ENCODE data around the gene ZBTB7C. TPM values are rescaled to one million over a fixed set of nuclear protein-coding genes. Genes with fewer than 3 reads are reported as not detected.

Gene ZBTB7C
- total RNA-seq, 1 donor from 2014 or later: 0.56 TPM

GRCh38 chr18:48022531-48023329 is 386.5 kb downstream of the ZBTB7C start:
- intact Hi-C loops (cut with micrococcal nuclease): loop anchor here (1.0 to 5.0 kb wide), 4 partner anchors 92 to 424 kb away; partner anchors contain the start of gene SMAD2
- no peak overlapping the region for H3K4me3 Mint-ChIP-seq

GRCh38 chr18:48022021-48022420 is 387.2 kb downstream of the ZBTB7C start:
- no peak for DNase-seq
- Mint-ChIP-seq H3K27me3 (peaks cover 21% of the 10 kb centered on the region), H3K4me3 (no peak overlapping the region), H3K27ac (no peak overlapping the region), H3K4me1 (peaks cover 7% of the 10 kb centered on the region), H3K36me3 (ENCODE audit: low read depth) (no peaks in the 10 kb centered on the region), H3K9me3 (no peaks in the 10 kb centered on the region)
- intact Hi-C loops (cut with micrococcal nuclease): loop anchor here (1.0 to 5.0 kb wide), 3 partner anchors 91 to 250 kb away; partner anchors contain the start of gene SMAD2

More at GRCh38 chr18:48022531-48023329, 386.5 kb downstream of the ZBTB7C start:
- peaks cover 19% of the 10 kb centered on the region for H3K27me3 Mint-ChIP-seq
- no peak overlapping the region for H3K27ac Mint-ChIP-seq
- peak; percentile 78 for DNase-seq
- H3K4me1 Mint-ChIP-seq: peaks cover 7% of the 10 kb centered on the region
- no peaks in the 10 kb centered on the region for H3K36me3 Mint-ChIP-seq (ENCODE audit: low read depth)
- no peaks in the 10 kb centered on the region for H3K9me3 Mint-ChIP-seq

- no peaks in the 10 kb centered on the region for H3K9me3 Mint-ChIP-seq
- no peak overlapping the region for H3K27ac Mint-ChIP-seq
- intact Hi-C loops (cut with micrococcal nuclease): loop anchor here (5.0 kb wide), 1 partner anchor 149 kb away; no protein-coding TSS in a partner anchor
Observed at GRCh38 chr18:48021273-48021914, 387.8 kb downstream of the ZBTB7C start.

GRCh38 chr18:48020337-48021250 is 388.6 kb downstream of the ZBTB7C start:
- intact Hi-C loops (cut with micrococcal nuclease): loop anchor here (5.0 kb wide), 1 partner anchor 148 kb away; no protein-coding TSS in a partner anchor
- H3K36me3 Mint-ChIP-seq (ENCODE audit: low read depth): no peaks in the 10 kb centered on the region
- no peak overlapping the region for H3K27ac Mint-ChIP-seq
- H3K4me1 Mint-ChIP-seq: peaks cover 7% of the 10 kb centered on the region
- no peak for DNase-seq
- H3K4me3 Mint-ChIP-seq: no peak overlapping the region
- no peaks in the 10 kb centered on the region for H3K9me3 Mint-ChIP-seq
- H3K27me3 Mint-ChIP-seq: peaks cover 26% of the 10 kb centered on the region

More at GRCh38 chr18:48021273-48021914, 387.8 kb downstream of the ZBTB7C start:
- Mint-ChIP-seq H3K27me3 (peaks cover 26% of the 10 kb centered on the region), H3K4me3 (no peak overlapping the region), H3K36me3 (ENCODE audit: low read depth) (no peaks in the 10 kb centered on the region), H3K4me1 (peaks cover 7% of the 10 kb centered on the region)
- DNase-seq: no peak

- peaks cover 30% of the 10 kb centered on the region for H3K27me3 Mint-ChIP-seq
- H3K4me3 Mint-ChIP-seq: no peak overlapping the region
- H3K27ac Mint-ChIP-seq: no peak overlapping the region
- intact Hi-C loops (cut with micrococcal nuclease): loop anchor here (5.0 kb wide), 1 partner anchor 147 kb away; no protein-coding TSS in a partner anchor
- no peak for DNase-seq
- H3K9me3 Mint-ChIP-seq: no peaks in the 10 kb centered on the region
- peaks cover 7% of the 10 kb centered on the region for H3K4me1 Mint-ChIP-seq
- H3K36me3 Mint-ChIP-seq (ENCODE audit: low read depth): no peaks in the 10 kb centered on the region
Observed at GRCh38 chr18:48019557-48020325, 389.4 kb downstream of the ZBTB7C start.

GRCh38 chr18:48018851-48019250 is 390.3 kb downstream of the ZBTB7C start:
- intact Hi-C loops (cut with micrococcal nuclease): no loop called here
- Mint-ChIP-seq H3K4me3 (no peak overlapping the region), H3K9me3 (no peaks in the 10 kb centered on the region), H3K27me3 (peaks cover 36% of the 10 kb centered on the region), H3K4me1 (peaks cover 7% of the 10 kb centered on the region), H3K36me3 (ENCODE audit: low read depth) (no peaks in the 10 kb centered on the region), H3K27ac (no peak overlapping the region)
- no peak for DNase-seq

- H3K36me3 Mint-ChIP-seq (ENCODE audit: low read depth): no peaks in the 10 kb centered on the region
- H3K4me1 Mint-ChIP-seq: peaks cover 7% of the 10 kb centered on the region
- no peaks in the 10 kb centered on the region for H3K9me3 Mint-ChIP-seq
- H3K4me3 Mint-ChIP-seq: no peak overlapping the region
- intact Hi-C loops (cut with micrococcal nuclease): no loop called here
- peaks cover 45% of the 10 kb centered on the region for H3K27me3 Mint-ChIP-seq
- no peak overlapping the region for H3K27ac Mint-ChIP-seq
- DNase-seq: no peak
Observed at GRCh38 chr18:48017635-48018034, 391.5 kb downstream of the ZBTB7C start.

GRCh38 chr18:48013162-48013561 is 396.0 kb downstream of the ZBTB7C start:
- peaks cover 59% of the 10 kb centered on the region for H3K27me3 Mint-ChIP-seq
- no peaks in the 10 kb centered on the region for H3K9me3 Mint-ChIP-seq
- H3K4me3 Mint-ChIP-seq: no peak overlapping the region
- intact Hi-C loops (cut with micrococcal nuclease): no loop called here
- no peaks in the 10 kb centered on the region for H3K4me1 Mint-ChIP-seq
- H3K36me3 Mint-ChIP-seq (ENCODE audit: low read depth): no peaks in the 10 kb centered on the region
- no peak overlapping the region for H3K27ac Mint-ChIP-seq
- DNase-seq: no peak

- intact Hi-C loops (cut with micrococcal nuclease): no loop called here
- H3K4me1 Mint-ChIP-seq: peaks cover 3% of the 10 kb centered on the region
- no peak overlapping the region for H3K27ac Mint-ChIP-seq
- peaks cover 54% of the 10 kb centered on the region for H3K27me3 Mint-ChIP-seq
- no peak for DNase-seq
- no peak overlapping the region for H3K4me3 Mint-ChIP-seq
- no peaks in the 10 kb centered on the region for H3K36me3 Mint-ChIP-seq (ENCODE audit: low read depth)
- no peaks in the 10 kb centered on the region for H3K9me3 Mint-ChIP-seq
Observed at GRCh38 chr18:48011926-48012465, 397.2 kb downstream of the ZBTB7C start.

- Mint-ChIP-seq H3K27me3 (peaks cover 54% of the 10 kb centered on the region), H3K36me3 (ENCODE audit: low read depth) (no peaks in the 10 kb centered on the region), H3K4me3 (no peak overlapping the region), H3K9me3 (no peaks in the 10 kb centered on the region), H3K27ac (no peak overlapping the region), H3K4me1 (peaks cover 3% of the 10 kb centered on the region)
- no peak for DNase-seq
- intact Hi-C loops (cut with micrococcal nuclease): no loop called here
Observed at GRCh38 chr18:48010264-48010663, 398.9 kb downstream of the ZBTB7C start.

GRCh38 chr18:48009116-48009745 is 400.0 kb downstream of the ZBTB7C start:
- intact Hi-C loops (cut with micrococcal nuclease): no loop called here
- DNase-seq: no peak
- H3K36me3 Mint-ChIP-seq (ENCODE audit: low read depth): no peaks in the 10 kb centered on the region
- H3K4me3 Mint-ChIP-seq: peak overlapping the region; percentile 55
- no peaks in the 10 kb centered on the region for H3K9me3 Mint-ChIP-seq
- peaks cover 3% of the 10 kb centered on the region for H3K4me1 Mint-ChIP-seq
- no peak overlapping the region for H3K27ac Mint-ChIP-seq
- H3K27me3 Mint-ChIP-seq: peaks cover 47% of the 10 kb centered on the region

- intact Hi-C loops (cut with micrococcal nuclease): loop anchor here (1.0 kb wide), 1 partner anchor 77 kb away; no protein-coding TSS in a partner anchor
- Mint-ChIP-seq H3K36me3 (ENCODE audit: low read depth) (no peaks in the 10 kb centered on the region), H3K9me3 (no peaks in the 10 kb centered on the region), H3K27ac (no peak overlapping the region), H3K27me3 (peaks cover 38% of the 10 kb centered on the region), H3K4me1 (peaks cover 3% of the 10 kb centered on the region), H3K4me3 (peak overlapping the region; percentile 55)
- DNase-seq: peak; percentile 81
Observed at GRCh38 chr18:48007955-48008701, 401.1 kb downstream of the ZBTB7C start.

Measured in activated CD4-positive, alpha-beta T cell treated with anti-CD3 and anti-CD28 coated beads, Interleukin-2, amount 10 ng/mL, durations not matched to agents 24 days and 14 days (primary cell).